GM12878 (cell line): ENCODE results near the gene DNAJC13. TPM values are rescaled to one million over a fixed set of nuclear protein-coding genes. Genes with fewer than 3 reads are reported as not detected.

Experiments
- ATAC-seq: fragments of 200-7000 bp; cut with Tn5 transposase; 3 replicates; pipeline ENCODE4 v1.9.1; 2020; ENCODE audit warnings: mild to moderate bottlenecking, moderate library complexity
- BruUV-seq: library from RNA; stranded (reverse); fragments of 400-500 nt; replicated peaks from 2 replicates; lab custom pipeline; 2021; lab: Mats Ljungman, UMichigan
- CTCF ChIA-PET: fragments of 300-600 bp; sonication (Branson Sonifier 250); formaldehyde crosslinking; extraction: SDS; loops from one replicate; lab custom pipeline; 2021; ENCODE audit warnings: inconsistent platforms; lab: Yijun Ruan, JAX
- POLR2A ChIA-PET: fragments of 350-600 bp; formaldehyde crosslinking; extraction: SDS; loops from one replicate; lab custom pipeline; 2021; ENCODE audit warnings: inconsistent platforms; lab: Charles Lee
- RAD21 ChIA-PET: fragments of 300-600 bp; sonication (Branson Sonifier 250); formaldehyde crosslinking; loops from one replicate; lab custom pipeline; 2023; ENCODE audit warnings: antibody characterized with exemption; ENCODE audit not compliant: unreplicated experiment; lab: Charles Lee
- SMC1A ChIA-PET: fragments of 300-600 bp; sonication (Branson Sonifier 250); formaldehyde crosslinking; loops from one replicate; lab custom pipeline; 2023; ENCODE audit not compliant: unreplicated experiment, uncharacterized antibody; lab: Charles Lee
- DNase-seq: peaks from one replicate; pipeline ENCODE4 v3.0.0-alpha.2; 2011; ENCODE audit warnings: low read depth, low spot score
- FAIRE-seq: peaks from 3 replicates; lab custom pipeline; 2011; peaks lifted over from hg19 to GRCh38; lab: Jason Lieb, UNC
- H2AFZ ChIP-seq: 2 replicates; pipeline ENCODE4 v1.6.0; 2011; ENCODE audit warnings: low read depth, low read length, control low read depth; ENCODE audit not compliant: control insufficient read depth
- H3K27ac ChIP-seq: 2 replicates; pipeline ENCODE4 v1.5.1; 2011; ENCODE audit warnings: control low read depth; ENCODE audit not compliant: control insufficient read depth, insufficient read depth
- H3K27me3 ChIP-seq, 2 experiments: replicated peaks in 1 of 2; 2 replicates each; pipeline versions ENCODE4 v1.6.0 to v1.6.1; 2011; ENCODE audit warnings: low read length in 1 of 2; ENCODE audit not compliant: control insufficient read depth in 2 of 2, insufficient read depth in 2 of 2
- H3K36me3 ChIP-seq, 2 experiments: 2 replicates each; pipeline ENCODE4 v1.5.1; 2011; ENCODE audit warnings: low read length in 1 of 2; ENCODE audit not compliant: control insufficient read depth in 2 of 2, insufficient read depth in 2 of 2
- H3K4me1 ChIP-seq: 2 replicates; pipeline ENCODE4 v1.6.1; 2011; ENCODE audit warnings: mild to moderate bottlenecking, low read length, moderate library complexity, mixed read lengths; ENCODE audit not compliant: control insufficient read depth, insufficient read depth
- H3K4me2 ChIP-seq: 2 replicates; pipeline ENCODE4 v1.6.0; 2011; ENCODE audit warnings: control low read depth; ENCODE audit not compliant: control insufficient read depth, insufficient read depth
- H3K4me3 ChIP-seq: fragments of 200-600 bp; sonication (generic); 2 replicates; pipeline ENCODE4 v1.5.1; 2016
- H3K79me2 ChIP-seq: 2 replicates; pipeline ENCODE4 v1.6.0; 2011; ENCODE audit warnings: low read length; ENCODE audit not compliant: control insufficient read depth, insufficient read depth
- H3K9ac ChIP-seq: 2 replicates; pipeline ENCODE4 v1.8.0; 2011; ENCODE audit warnings: low read length, control low read depth, mixed read lengths; ENCODE audit not compliant: control insufficient read depth, insufficient read depth
- H3K9me3 ChIP-seq: replicated peaks from 3 replicates; pipeline ENCODE4 v1.5.1; 2011; ENCODE audit warnings: mild to moderate bottlenecking, low read length; ENCODE audit not compliant: control insufficient read depth, insufficient read depth
- H4K20me1 ChIP-seq: 2 replicates; pipeline ENCODE4 v1.6.0; 2011; ENCODE audit not compliant: control insufficient read depth, insufficient read depth
- GABPA ChIP-seq: IDR thresholded peaks from 2 replicates; pipeline ENCODE4 v1.6.1; 2014; ENCODE audit warnings: antibody characterized with exemption, low read depth, mild to moderate bottlenecking, inconsistent platforms
- HDAC2 ChIP-seq: fragments of 200-600 bp; sonication (generic); IDR thresholded peaks from 2 replicates; pipeline ENCODE4 v1.6.1; 2017
- IRF4 ChIP-seq: IDR thresholded peaks from 2 replicates; pipeline ENCODE4 v1.6.1; 2011; ENCODE audit warnings: low read depth, low read length
- NR2C1 ChIP-seq: fragments of 450-650 bp; IDR thresholded peaks from 2 replicates; pipeline ENCODE4 v1.6.1; 2017; ENCODE audit warnings: antibody characterized with exemption, mild to moderate bottlenecking, moderate library complexity
- POLR2AphosphoS5 ChIP-seq: IDR thresholded peaks from 2 replicates; pipeline ENCODE4 v1.6.1; 2011; ENCODE audit warnings: mild to moderate bottlenecking, low read length, inconsistent platforms
- RBBP5 ChIP-seq: fragments of 200-600 bp; sonication (generic); conservative IDR thresholded peaks from 2 replicates; pipeline ENCODE4 v1.6.1; 2016
- RELA ChIP-seq: fragments of 450-650 bp; IDR thresholded peaks from 2 replicates; pipeline ENCODE4 v1.8.0; 2014; ENCODE audit warnings: borderline replicate concordance; ENCODE audit not compliant: partially characterized antibody
- RFX5 ChIP-seq: IDR thresholded peaks from 2 replicates; pipeline ENCODE4 v1.6.1; 2011; ENCODE audit warnings: low read depth, low read length, improper control_type of control experiment
- SREBF2 ChIP-seq: IDR thresholded peaks from 2 replicates; pipeline ENCODE4 v1.6.1; 2012; ENCODE audit warnings: mild to moderate bottlenecking, low read length
- TAF1 ChIP-seq: IDR thresholded peaks from 2 replicates; pipeline ENCODE4 v1.6.1; 2011; ENCODE audit warnings: mild to moderate bottlenecking, low read depth, low read length, borderline replicate concordance
- ZBED1 ChIP-seq: IDR thresholded peaks from 2 replicates; pipeline ENCODE4 v1.6.1; 2016; ENCODE audit warnings: borderline replicate concordance
- WGBS: methylation state at CpG from one replicate; pipeline ENCODE4 v1.1.6; 2016; ENCODE audit warnings: low lambda C conversion rate; ENCODE audit not compliant: insufficient replicate concordance, insufficient coverage; ENCODE audit errors: missing lambda C conversion rate; 5-methylcytosine and 5-hydroxymethylcytosine counted together
- in situ Hi-C: fragments of 300-500 bp; cut with MboI; formaldehyde crosslinking; loops from 9 replicates; pipeline ENCODE4 v1.14.3; 2018; ENCODE audit warnings: mixed read lengths
- intact Hi-C: fragments of 100-400 bp; cut with micrococcal nuclease; formaldehyde crosslinking; loops from one replicate; pipeline ENCODE4 v1.14.2; 2022; ENCODE audit not compliant: unreplicated experiment
- polyA plus RNA-seq, 11 experiments: library from polyadenylated mRNA; depleted of rRNA in 4 of 11; unstranded in 6 of 11; stranded (reverse) in 5 of 11; fragments of >200 nt; fragmentation: Nextera tagmentation in 4 of 11; fragmentation: Illumina TruSeq in 1 of 11; extraction: Ambion mirVana in 4 of 11; extraction: Trizol in 1 of 11; gene quantifications; 1 replicate in 1 of 11; 2 replicates in 10 of 11; pipeline versions ENCODE4 v1.2.1 to v1.2.3, GENCODE V29; 2011 to 2016; ENCODE audit warnings: inconsistent platforms in 2 of 11, missing spikeins in 2 of 11, low read depth in 1 of 11
- total RNA-seq, 4 experiments: library from RNA; depleted of rRNA in 3 of 4; stranded (reverse); fragments of >200 nt in 3 of 4; fragmentation: Illumina TruSeq in 1 of 4; extraction: Trizol in 1 of 4; gene quantifications; 2 replicates each; pipeline versions ENCODE4 v1.2.1 to v1.2.3, GENCODE V29; 2013 to 2021
- TF ChIP-seq, protein P1 (sequence below): fragments of 450-650 bp; IDR thresholded peaks from 2 replicates; pipeline ENCODE4 v1.6.1; 2017; ENCODE audit warnings: low read depth, mild to moderate bottlenecking, moderate library complexity
- TF ChIP-seq, protein P2 (sequence below): IDR thresholded peaks from 2 replicates; pipeline ENCODE4 v1.6.1; 2011; ENCODE audit warnings: mild to moderate bottlenecking, low read depth, low read length, moderate library complexity; ENCODE audit not compliant: insufficient replicate concordance
- TF ChIP-seq, protein P3 (sequence below): IDR thresholded peaks from 2 replicates; pipeline ENCODE4 v1.6.1; 2011; ENCODE audit warnings: low read depth, mild to moderate bottlenecking, low read length, moderate library complexity, borderline replicate concordance; ENCODE audit errors: extremely low read depth
- TF ChIP-seq, protein P4 (sequence below): fragments of 450-650 bp; formaldehyde crosslinking; IDR thresholded peaks from 2 replicates; pipeline ENCODE4 v1.4.0; 2022; ENCODE audit warnings: mild to moderate bottlenecking, moderate library complexity

The DNAJC13 gene
- total and polyA plus RNA-seq, 10 of the 15 experiments (the other 5 are each of a cell fraction or from before 2014, with no cell fraction given): 8.3 to 33.9 (median 17.0) TPM

DNA sequence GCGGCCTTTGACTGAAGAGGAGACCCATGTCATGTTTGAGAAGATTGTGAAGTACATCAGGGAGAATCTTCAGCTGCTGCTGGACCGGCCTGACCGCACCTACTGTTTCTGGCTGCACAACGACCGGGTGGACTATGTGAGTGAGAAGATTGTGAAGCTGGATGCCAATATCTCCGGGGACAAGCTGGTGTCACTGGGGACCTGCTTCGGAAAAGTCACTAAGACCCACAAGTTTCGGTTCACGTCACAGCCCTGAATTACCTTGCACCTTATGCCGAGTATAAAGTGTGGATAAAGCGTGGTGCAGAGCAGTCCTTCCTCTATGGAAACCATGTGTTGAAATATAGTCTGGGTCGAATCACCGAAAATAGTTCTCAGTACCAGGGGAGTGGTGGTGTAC lies 16.0 kb upstream of the DNAJC13 start:
- Histone ChIP-seq H4K20me1 (no peaks in the 10 kb centered on the region), H3K4me2 (no peak overlapping the region), H3K9ac (no peak overlapping the region), H3K4me1 (peaks cover 5% of the 10 kb centered on the region; the same call in 1 of the 2 replicates), H3K79me2 (no peaks in the 10 kb centered on the region), H3K4me3 (no peak overlapping the region), H2AFZ (no peak overlapping the region; the same call in 1 of the 2 replicates), H3K27ac (no peak overlapping the region), H3K36me3 (no peaks in the 10 kb centered on the region), H3K9me3 (no peaks in the 10 kb centered on the region; the same call in 2 of the 3 replicates), H3K27me3 (no peaks in the 10 kb centered on the region; a peak in 1 of 4 replicates)
- no TSS peak for BruUV-seq
- SMC1A ChIA-PET: interaction anchor here (1.4 to 6.3 kb wide), 2 partner anchors 49 to 242 kb away, joined by 4 to 92 read pairs; no protein-coding TSS in a partner anchor
- WGBS: 10% methylated on average over 13 of the region's 13 CpGs
- no peak for DNase-seq
- POLR2A ChIA-PET: no interaction called here
- TF ChIP-seq ZBED1 (no peak), NR2C1 (no peak), HDAC2 (no peak), POLR2AphosphoS5 (no peak), RBBP5 (no peak), RELA (no peak), IRF4 (no peak), RFX5 (no peak), GABPA (no peak), SREBF2 (no peak), TAF1 (no peak)
- TF ChIP-seq, protein P1, sequence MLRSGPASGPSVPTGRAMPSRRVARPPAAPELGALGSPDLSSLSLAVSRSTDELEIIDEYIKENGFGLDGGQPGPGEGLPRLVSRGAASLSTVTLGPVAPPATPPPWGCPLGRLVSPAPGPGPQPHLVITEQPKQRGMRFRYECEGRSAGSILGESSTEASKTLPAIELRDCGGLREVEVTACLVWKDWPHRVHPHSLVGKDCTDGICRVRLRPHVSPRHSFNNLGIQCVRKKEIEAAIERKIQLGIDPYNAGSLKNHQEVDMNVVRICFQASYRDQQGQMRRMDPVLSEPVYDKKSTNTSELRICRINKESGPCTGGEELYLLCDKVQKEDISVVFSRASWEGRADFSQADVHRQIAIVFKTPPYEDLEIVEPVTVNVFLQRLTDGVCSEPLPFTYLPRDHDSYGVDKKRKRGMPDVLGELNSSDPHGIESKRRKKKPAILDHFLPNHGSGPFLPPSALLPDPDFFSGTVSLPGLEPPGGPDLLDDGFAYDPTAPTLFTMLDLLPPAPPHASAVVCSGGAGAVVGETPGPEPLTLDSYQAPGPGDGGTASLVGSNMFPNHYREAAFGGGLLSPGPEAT: no peak
- TF ChIP-seq, protein P2, sequence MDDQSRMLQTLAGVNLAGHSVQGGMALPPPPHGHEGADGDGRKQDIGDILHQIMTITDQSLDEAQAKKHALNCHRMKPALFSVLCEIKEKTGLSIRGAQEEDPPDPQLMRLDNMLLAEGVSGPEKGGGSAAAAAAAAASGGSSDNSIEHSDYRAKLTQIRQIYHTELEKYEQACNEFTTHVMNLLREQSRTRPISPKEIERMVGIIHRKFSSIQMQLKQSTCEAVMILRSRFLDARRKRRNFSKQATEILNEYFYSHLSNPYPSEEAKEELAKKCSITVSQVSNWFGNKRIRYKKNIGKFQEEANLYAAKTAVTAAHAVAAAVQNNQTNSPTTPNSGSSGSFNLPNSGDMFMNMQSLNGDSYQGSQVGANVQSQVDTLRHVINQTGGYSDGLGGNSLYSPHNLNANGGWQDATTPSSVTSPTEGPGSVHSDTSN: no peak
- TF ChIP-seq, protein P3, sequence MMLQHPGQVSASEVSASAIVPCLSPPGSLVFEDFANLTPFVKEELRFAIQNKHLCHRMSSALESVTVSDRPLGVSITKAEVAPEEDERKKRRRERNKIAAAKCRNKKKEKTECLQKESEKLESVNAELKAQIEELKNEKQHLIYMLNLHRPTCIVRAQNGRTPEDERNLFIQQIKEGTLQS: no peak
- TF ChIP-seq, protein P4, sequence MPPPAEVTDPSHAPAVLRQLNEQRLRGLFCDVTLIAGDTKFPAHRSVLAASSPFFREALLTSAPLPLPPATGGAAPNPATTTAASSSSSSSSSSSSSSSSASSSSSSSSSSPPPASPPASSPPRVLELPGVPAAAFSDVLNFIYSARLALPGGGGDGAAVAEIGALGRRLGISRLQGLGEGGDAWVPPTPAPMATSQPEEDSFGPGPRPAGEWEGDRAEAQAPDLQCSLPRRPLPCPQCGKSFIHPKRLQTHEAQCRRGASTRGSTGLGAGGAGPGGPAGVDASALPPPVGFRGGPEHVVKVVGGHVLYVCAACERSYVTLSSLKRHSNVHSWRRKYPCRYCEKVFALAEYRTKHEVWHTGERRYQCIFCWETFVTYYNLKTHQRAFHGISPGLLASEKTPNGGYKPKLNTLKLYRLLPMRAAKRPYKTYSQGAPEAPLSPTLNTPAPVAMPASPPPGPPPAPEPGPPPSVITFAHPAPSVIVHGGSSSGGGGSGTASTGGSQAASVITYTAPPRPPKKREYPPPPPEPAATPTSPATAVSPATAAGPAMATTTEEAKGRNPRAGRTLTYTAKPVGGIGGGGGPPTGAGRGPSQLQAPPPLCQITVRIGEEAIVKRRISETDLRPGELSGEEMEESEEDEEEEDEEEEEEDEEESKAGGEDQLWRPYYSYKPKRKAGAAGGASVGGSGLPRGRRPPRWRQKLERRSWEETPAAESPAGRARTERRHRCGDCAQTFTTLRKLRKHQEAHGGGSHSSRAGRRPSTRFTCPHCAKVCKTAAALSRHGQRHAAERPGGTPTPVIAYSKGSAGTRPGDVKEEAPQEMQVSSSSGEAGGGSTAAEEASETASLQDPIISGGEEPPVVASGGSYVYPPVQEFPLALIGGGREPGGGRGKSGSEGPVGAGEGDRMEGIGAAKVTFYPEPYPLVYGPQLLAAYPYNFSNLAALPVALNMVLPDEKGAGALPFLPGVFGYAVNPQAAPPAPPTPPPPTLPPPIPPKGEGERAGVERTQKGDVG (CRISPR knock-in tag): no peak
- in situ Hi-C loops (loop anchor here (5.0 kb wide), 2 partner anchors 54 to 144 kb away; no protein-coding TSS in a partner anchor), intact Hi-C loops (no loop called here)
- no peak for FAIRE-seq
- RAD21 ChIA-PET: interaction anchor here (1.0 to 1.2 kb wide), 3 partner anchors 25 to 191 kb away, joined by 3 to 8 read pairs (median 4); no protein-coding TSS in a partner anchor
- no peak for ATAC-seq
- CTCF ChIA-PET: interaction anchor here (1.2 to 7.9 kb wide), 2 partner anchors 49 to 70 kb away, joined by 4 to 195 read pairs; no protein-coding TSS in a partner anchor
